SH-SY5Y (cell line): ENCODE measurements around the gene NPY5R.

Experiments
- GATA2 ChIP-seq: IDR thresholded peaks from 2 replicates; pipeline ENCODE4 v1.6.1; 2011; ENCODE audit warnings: mild to moderate bottlenecking, low read depth, low read length
- GATA3 ChIP-seq: IDR thresholded peaks from 2 replicates; pipeline ENCODE4 v1.6.1; 2011; ENCODE audit warnings: low read depth, mild to moderate bottlenecking, low read length, moderate library complexity

The NPY5R gene

DNA sequence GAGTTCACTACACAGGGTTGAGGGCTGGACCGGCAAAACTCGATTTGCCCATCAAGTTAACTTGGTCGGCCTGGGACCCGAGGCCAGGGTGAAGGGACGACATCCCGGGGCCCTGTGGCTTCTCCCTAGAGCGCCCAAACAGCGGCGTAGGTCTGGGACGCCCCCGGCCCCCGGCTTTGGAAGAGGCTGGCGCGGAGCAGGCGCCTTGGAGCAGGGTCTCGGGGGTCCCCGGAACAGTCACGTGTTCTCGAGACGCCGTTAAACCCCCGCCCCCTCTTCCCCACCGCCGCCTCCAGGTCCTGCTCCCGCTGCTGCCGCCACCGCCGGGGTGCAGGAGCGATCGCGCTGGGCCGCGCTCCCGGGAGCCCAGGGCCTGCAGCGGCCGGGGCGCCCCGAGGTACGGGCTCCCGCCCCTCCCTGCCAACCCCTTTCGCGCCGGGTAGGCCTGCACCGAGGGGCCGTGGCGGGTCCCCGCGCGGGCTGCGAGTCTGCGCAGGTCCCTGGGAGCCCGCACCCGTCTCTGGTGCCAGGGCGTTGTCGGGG, at the start of gene NPY5R:
NPY5R (plus strand) TSS at position 289 of the 543 bp plus-strand sequence. CDS start 6,382 bp downstream, outside the sequence.
- TF ChIP-seq GATA2 (no peak), GATA3 (no peak)

- TF ChIP-seq GATA2: no peak
These were observed 48.6 kb upstream of the NPY5R start for GRCh38 chr4:163295138-163295537.

DNA sequence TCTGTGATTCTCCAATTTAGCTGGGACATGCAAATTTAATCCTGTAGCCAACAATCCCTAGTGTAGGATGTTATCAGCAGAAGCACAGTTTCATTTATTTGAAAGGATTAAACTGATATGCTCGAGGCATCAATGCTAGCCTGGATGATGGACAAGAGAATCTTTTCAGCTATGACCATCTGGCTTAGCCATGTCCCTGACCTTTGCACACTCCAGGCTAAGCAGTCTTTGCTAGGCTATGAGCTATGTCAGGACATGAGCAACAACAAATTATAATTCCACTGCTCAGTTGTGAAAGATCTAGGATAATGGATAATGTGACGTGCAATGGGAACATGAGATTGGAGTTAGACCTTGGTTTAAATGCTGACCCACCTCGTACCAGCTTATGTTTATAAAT, 43.2 kb upstream of the NPY5R start:
- TF ChIP-seq GATA3 (no peak), GATA2 (no peak)

DNA sequence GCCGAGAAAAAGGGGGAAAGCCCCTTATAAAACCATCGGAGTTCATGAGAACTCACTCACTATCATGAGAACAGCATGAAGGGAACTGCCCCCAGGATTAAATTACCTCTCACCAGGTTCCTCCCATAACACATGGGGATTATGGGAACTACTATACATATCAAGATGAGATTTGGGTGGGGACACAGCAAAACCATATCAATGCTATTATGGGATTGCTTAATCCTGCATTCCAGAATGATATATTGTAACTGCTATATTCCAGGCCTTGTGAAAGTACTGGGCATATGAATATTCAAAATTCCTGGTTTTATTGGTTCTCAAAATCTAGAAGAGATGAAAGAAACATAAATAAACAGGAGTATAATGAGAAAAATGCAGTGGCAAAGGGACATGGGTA, 40.6 kb upstream of the NPY5R start:
- TF ChIP-seq GATA2 (no peak), GATA3 (no peak)

DNA sequence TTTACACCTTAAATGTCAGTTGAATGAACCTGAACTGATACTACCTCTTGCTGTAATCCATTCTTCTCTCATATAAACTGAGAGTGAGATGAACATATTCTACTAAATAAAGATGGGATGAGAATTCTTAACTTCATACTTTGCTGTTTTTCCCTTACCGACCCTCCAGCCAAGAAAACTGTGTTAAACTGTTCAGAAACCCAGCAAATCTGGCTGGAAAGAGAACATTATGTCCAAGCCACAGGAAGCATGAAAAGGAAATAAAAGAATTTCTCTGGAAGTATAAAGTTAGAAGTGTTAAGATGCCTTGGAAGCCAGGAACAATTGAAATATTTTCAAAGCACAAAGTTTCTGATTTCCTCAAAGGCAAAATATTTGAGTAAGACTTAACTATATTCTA, 34.2 kb upstream of the NPY5R start:
- TF ChIP-seq GATA2: no peak

GRCh38 chr4:163317110-163317509, 26.6 kb upstream of the NPY5R start:
- TF ChIP-seq GATA3: no peak
- TF ChIP-seq GATA2: no peak

GRCh38 chr4:163330916-163331628, 12.6 kb upstream of the NPY5R start:
- TF ChIP-seq GATA3: no peak
- TF ChIP-seq GATA2: no peak

DNA sequence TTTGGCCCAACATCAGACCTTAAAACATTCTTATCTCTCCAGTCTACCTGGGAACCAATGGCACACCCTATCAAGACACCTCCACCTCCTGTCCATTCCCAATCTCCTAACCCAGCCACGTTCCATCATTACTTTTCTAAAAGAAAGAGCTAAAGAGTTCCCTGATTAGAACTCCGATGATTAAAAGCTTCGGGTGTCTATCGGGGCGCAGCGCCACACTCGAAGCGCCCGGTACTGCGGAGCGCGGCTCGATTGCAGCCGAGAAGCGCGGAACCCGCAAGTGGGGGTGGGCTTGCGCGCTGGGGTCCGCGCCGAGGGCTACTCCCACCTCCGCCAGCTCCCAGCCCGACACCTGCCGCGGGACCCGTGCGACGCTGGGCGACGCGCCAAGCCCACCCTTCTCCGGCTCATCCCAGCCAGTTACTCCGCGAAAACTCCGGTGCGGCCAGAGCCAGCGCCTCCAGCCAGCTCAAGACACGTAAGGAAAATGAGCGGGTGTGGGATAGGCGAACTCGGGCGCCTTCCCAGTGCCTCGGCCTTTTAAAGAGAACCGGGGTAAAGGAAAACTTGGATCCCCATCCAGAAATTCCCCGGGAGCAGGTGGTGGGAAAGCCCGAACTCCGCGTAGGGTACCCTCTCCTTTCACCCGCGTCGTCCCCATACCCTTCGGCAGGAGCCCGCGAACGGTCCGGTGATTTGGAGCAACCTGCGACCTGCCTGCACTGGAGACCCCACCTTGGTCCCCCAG, 11.9 kb upstream of the NPY5R start:
- no peak for TF ChIP-seq GATA3
- TF ChIP-seq GATA2: no peak

- TF ChIP-seq GATA2: no peak
- no peak for TF ChIP-seq GATA3
These were observed 10.9 kb upstream of the NPY5R start, which contains the start of gene NPY1R for GRCh38 chr4:163332526-163333406. TSS of gene NPY1R (minus strand) at chr4:163332596. CDS start at chr4:163326554, 6,042 bp downstream.

- TF ChIP-seq GATA3: no peak
- TF ChIP-seq GATA2: no peak
These were observed 8.3 kb upstream of the NPY5R start for GRCh38 chr4:163335384-163335783.

DNA sequence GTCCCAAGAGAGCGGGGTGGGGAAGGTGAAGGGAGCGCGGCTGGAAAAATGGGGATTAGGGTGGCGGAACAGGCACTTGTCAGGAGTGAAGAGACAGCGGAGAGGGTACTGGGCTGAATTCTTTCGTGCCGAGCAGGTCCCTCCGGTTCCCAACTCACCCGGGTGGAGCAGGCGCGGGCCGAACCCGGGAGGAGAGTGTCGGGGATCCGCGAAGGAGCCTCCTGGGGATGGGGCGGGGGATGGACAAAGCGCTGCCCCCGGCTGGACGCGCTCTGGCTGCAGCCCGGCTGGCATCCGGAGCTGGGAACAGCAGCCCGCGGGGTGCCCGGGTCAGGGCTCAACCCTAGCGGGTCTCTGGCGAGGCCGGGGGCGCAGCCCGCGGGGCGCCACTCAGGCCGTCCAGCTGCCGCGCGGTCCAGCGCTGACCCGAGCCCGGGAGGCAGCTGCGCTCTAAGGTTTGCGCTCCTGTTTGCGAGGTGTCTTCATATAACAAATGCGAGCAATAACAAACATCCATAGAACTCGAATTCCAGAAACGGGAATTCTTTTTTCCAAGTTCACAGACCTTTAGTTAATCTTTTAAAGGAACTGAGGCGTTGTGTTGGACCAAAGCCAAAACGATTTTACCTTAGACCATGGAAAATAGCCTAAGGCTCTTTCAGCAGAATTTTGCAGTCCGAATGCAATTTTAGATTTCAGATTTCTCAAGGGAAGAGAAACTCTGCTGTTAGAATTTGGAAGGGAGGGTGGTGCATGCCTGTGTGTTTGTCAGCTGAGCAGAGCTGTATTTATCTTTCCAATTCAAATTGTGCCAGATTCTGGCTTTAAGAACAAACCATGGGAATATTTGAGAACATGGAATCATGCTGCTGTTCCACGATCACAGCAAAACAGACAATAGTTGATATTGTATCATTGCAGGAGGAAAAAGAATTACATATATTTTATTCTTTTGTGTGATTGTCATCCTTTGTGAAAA, 744 bp downstream of the NPY5R start:
- no peak for TF ChIP-seq GATA2

DNA sequence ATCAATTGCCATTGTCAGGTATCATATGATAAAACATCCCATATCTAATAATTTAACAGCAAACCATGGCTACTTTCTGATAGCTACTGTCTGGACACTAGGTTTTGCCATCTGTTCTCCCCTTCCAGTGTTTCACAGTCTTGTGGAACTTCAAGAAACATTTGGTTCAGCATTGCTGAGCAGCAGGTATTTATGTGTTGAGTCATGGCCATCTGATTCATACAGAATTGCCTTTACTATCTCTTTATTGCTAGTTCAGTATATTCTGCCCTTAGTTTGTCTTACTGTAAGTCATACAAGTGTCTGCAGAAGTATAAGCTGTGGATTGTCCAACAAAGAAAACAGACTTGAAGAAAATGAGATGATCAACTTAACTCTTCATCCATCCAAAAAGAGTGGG, 7.0 kb downstream of the NPY5R start:
- TF ChIP-seq GATA2: no peak
- no peak for TF ChIP-seq GATA3

DNA sequence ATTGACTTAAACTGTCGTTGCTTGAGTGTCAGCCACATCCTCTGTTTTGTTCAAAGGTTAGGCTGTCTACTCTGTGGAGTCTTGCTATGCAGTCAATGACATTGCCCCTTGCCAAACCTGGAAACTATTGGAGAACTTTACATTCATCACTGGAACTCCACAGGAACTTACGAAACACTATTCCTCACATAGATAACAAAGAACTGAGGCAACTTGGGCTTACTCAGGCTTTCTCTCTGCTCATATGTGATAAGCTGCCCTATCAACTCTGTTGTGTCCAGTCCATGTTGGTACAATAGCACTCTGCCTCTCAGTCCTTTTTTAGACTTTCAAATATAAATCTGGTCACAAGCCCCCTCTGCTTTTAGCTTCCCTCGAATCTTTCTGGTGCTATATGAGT, 9.4 kb downstream of the NPY5R start:
- TF ChIP-seq GATA3 (no peak), GATA2 (no peak)
